Epithelial cell of esophagus (primary cell): ENCODE data around the gene SPRY2.
A peak's percentile ranks its signal among the peaks of the same experiment; 100 is the strongest.

ENCODE experiments used
- DNase-seq: peaks from one replicate; pipeline ENCODE4 v3.0.0; 2010; ENCODE audit warnings: low read depth
- H3K4me3 ChIP-seq: 2 replicates; pipeline ENCODE4 v1.5.1; 2011; ENCODE audit warnings: mild to moderate bottlenecking, low read length, control low read depth
- TF ChIP-seq, protein P1 (sequence below): IDR thresholded peaks from 2 replicates; pipeline ENCODE4 v1.5.1; 2011; ENCODE audit warnings: low read depth, mild to moderate bottlenecking, low read length, control low read depth, inconsistent platforms; ENCODE audit not compliant: insufficient read depth; ENCODE audit errors: missing control alignments

Gene SPRY2

DNA sequence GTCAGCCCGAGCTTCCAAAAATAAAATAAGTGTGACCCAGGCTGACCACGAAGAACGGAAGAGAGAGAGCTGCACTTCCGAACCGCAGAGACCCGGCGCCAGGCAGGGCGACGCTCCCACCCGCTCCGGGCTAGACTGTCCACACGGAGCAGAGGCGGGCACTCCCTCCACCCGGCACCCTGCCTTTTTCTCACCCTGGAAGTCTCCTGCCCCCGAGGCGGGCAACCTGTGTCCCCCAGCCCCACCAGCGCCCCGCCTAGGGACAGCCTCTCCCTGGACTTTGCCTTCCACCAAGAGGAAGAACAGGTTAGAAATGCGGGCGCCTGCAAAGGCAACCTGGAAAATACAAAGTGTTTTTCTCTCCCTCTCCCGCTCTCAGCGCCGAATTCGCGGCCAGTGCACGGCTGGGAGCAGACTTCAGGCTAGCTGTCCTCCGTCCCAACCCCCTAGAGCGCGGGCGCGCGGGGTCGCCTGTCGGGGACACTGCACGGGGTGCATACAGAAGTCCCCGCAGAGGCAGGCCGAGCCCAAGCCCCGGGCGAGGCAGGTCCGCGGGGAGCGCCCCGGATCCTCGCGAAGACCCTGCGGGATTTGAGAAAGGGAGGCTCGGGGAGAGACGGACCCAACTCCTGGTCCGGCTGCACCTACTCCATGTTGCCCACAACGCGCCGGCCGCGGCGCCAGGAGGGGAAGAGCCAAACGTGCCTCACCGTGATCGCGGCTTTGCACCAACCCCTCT, 845 bp downstream of the SPRY2 start:
- H3K4me3 ChIP-seq = peak overlapping the region; percentile 90
- TF ChIP-seq, protein P1, sequence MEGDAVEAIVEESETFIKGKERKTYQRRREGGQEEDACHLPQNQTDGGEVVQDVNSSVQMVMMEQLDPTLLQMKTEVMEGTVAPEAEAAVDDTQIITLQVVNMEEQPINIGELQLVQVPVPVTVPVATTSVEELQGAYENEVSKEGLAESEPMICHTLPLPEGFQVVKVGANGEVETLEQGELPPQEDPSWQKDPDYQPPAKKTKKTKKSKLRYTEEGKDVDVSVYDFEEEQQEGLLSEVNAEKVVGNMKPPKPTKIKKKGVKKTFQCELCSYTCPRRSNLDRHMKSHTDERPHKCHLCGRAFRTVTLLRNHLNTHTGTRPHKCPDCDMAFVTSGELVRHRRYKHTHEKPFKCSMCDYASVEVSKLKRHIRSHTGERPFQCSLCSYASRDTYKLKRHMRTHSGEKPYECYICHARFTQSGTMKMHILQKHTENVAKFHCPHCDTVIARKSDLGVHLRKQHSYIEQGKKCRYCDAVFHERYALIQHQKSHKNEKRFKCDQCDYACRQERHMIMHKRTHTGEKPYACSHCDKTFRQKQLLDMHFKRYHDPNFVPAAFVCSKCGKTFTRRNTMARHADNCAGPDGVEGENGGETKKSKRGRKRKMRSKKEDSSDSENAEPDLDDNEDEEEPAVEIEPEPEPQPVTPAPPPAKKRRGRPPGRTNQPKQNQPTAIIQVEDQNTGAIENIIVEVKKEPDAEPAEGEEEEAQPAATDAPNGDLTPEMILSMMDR = no peak
- peak; percentile 59 for DNase-seq

DNA sequence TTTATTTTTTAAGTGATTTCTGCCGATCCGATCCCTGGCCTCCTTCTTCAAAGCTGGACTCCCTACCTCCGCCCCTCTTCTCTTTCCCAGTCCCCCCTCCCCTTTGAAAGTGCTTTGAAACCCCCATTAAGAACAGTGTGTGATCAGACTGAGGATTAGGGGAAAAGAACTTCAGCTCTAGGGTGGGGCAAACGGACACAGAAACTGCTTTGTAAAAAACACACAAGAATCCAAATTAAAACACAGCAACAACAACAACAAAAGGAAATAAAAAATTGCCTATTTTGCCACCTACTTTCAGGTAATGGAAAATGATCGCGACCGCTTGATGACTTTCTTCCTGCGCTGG, 1.4 kb downstream of the SPRY2 start:
- DNase-seq = peak; percentile 12
- TF ChIP-seq, protein P1 = no peak

DNA sequence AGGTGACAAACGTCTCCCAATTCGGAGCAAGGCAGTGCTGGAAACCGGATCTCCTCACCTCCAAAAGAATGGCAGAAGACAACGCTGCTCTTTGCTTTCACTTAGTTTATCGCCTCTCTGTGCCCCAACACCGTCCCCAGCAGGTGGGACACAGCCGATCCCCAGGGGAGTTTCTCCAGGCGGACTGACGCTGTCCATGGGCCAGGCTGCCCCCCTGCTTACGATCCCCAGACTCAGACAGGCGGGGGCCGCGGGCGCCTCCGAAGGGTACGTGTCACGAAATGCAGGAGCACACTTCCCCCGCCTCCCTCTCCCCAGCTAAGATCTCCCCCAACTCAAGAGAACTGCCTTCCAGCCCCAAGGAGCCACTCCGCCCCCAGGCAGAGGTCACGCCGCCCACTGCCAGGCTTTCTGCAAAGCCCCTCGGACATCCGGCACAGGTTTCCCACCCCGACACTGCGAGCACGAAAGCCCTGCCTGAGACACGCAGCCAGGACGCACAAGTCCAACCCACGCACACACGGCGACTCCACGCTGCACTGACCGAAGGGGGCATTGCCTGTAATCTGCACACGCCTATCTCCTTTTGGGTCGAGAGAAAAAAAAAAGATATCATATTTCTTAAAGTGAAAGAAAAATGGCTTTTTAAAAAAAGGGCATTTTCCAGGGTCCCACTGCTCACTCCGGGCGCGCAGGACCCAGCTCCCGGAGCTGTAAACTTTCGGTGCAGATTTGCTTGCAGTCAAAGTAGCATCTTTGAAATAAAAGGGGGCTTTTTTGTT, 2.0 kb downstream of the SPRY2 start:
- TF ChIP-seq, protein P1 = no peak
- peak overlapping the region; percentile 90 for H3K4me3 ChIP-seq
- peak; percentile 66 for DNase-seq

More for the DNA sequence above, 1.4 kb downstream of the SPRY2 start:
- H3K4me3 ChIP-seq = peak overlapping the region; percentile 90

DNA sequence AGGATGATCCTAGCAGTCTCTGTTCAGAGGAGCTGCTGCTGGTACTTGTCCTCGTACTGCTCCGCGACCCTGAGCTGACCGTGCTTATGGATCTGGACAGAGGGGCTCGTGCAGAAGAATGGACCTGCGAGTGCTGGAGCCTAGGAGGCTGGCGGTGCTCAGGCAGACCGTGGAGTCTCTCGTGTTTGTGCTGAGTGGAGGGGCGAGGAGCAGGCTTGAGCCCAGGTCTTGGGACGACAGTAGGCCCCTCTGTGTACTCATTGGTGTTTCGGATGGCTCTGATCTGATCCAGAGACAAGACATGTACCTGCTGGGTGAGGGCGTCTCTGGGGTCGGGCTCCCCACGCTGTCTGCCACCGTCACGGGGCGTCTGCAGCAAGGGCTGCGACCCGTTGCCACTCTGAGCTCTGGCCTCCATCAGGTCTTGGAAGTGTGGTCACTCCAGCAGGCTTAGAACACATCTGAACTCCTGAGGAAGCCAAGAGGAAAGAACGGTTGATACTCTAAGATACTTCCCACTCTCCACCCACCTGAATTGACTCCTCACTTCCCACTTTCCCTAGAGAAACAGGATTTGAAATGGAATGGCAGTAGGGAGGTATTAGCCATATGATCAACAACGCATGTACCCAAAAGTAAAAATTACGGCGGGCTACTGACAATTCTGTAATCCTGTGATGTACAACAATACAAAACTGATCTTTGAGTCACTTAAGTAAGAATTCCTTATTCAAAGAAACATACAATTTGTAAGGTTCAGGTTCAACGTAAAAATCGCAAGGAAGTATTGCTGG, 3.4 kb downstream of the SPRY2 start:
- TF ChIP-seq, protein P1 = no peak
- peak; percentile 14 for DNase-seq
- H3K4me3 ChIP-seq = peak overlapping the region; percentile 90

DNA sequence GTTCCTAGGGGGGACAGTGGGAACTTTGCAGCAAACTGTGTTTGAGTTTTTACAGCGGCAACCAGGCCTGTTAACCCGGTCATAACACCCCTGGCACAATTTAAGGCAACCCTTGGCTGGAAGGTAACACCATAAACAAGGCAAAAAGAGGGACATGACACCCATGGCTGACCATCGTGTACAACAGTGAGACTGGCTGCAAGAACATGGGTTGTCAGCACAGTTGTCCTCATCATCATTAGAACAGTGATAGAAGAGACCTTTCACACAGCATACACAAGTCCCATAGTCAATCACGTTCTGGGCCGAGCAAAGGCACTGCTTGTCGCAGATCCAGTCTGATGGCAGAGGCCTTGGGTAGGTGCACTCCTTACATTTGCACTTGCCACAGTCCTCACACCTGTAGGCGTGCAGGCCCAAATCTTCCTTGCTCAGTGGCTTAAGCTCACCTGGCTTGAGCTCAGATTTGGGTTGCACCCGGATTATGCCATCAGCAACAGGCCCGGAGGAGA, 4.1 kb downstream of the SPRY2 start:
- DNase-seq = peak; percentile 11
- H3K4me3 ChIP-seq = peak overlapping the region; percentile 90
- TF ChIP-seq, protein P1 = no peak

DNA sequence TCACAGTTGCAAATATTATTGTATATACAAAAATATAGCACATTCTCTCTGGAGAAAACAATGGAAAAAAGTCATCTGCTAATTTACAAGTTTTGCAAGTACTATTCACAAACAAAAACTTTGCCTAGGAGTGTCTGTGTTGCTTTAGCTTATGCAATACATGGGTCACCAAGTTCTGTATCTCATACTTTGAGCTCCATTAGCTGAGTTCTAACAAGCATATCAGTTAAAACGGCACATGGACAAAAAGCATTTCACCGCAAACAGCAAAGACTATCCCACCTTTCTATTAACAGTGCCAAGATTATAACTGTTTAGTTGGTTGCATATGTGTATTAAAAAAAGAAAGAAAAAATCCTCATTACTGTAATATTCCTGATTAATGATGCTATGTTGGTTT, 4.6 kb downstream of the SPRY2 start:
- no peak overlapping the region for H3K4me3 ChIP-seq
- peak; percentile 49 for DNase-seq
- TF ChIP-seq, protein P1 = no peak
